PFSK-1 (cell line): ENCODE results near the gene ERC2.

Source experiments
- FOXP2 ChIP-seq: optimal IDR thresholded peaks from 2 replicates; pipeline ENCODE3; 2011; ENCODE audit warnings: borderline replicate concordance, control low read depth, inconsistent platforms; ENCODE audit not compliant: insufficient read depth; ENCODE audit errors: extremely low read length, extremely low read depth
- POLR2AphosphoS5 ChIP-seq: IDR thresholded peaks from 2 replicates; pipeline ENCODE4 v1.6.1; 2012; ENCODE audit warnings: low read depth, mild to moderate bottlenecking, control low read depth, low read length, moderate library complexity
- REST ChIP-seq, 2 experiments: IDR thresholded peaks; 2 replicates each; pipeline versions ENCODE4 v1.6.1 to v1.8.0; 2011 to 2012; ENCODE audit warnings: low read depth in 2 of 2, low read length in 2 of 2, control low read depth in 1 of 2, inconsistent platforms in 1 of 2, mild to moderate bottlenecking in 1 of 2, moderate library complexity in 1 of 2; ENCODE audit not compliant: insufficient read depth in 1 of 2
- SIN3A ChIP-seq: IDR thresholded peaks from 2 replicates; pipeline ENCODE4 v1.6.1; 2012; ENCODE audit warnings: mild to moderate bottlenecking, low read length, moderate library complexity, borderline replicate concordance; ENCODE audit not compliant: insufficient read depth
- TAF1 ChIP-seq: IDR thresholded peaks from 2 replicates; pipeline ENCODE4 v1.6.1; 2012; ENCODE audit warnings: low read length, control low read depth, borderline replicate concordance; ENCODE audit not compliant: insufficient read depth

- no peak for TF ChIP-seq SIN3A
- TF ChIP-seq POLR2AphosphoS5, result no peak
- no peak for TF ChIP-seq REST (IDR thresholded peaks at IDR 0.05; ENCODE audit: insufficient read depth in 1 of 2, low read depth in 2 of 2, low read length in 2 of 2)
- TF ChIP-seq TAF1, result no peak
- TF ChIP-seq FOXP2, result no peak
These were observed 276.3 kb downstream of the ERC2 start for GRCh38 chr3:56192001-56192400.
